ENCODE measurements around the gene CCDC106.

CCDC106 gene

GRCh38 chr19:55606817-55607216, 41.2 kb upstream of the CCDC106 start:
- TF ChIP-seq CTCF (IDR thresholded peaks at IDR 0.05; ENCODE audit: low read length, missing control alignments) = no peak
- DNase-seq (ENCODE audit: low read depth) = no peak
- H3K4me3 ChIP-seq (replicated peaks; ENCODE audit: low read depth, low read length) = peak overlapping the region; percentile 76

- DNase-seq (ENCODE audit: low read depth) = no peak
- no peak for TF ChIP-seq CTCF (IDR thresholded peaks at IDR 0.05; ENCODE audit: low read length, missing control alignments)
- no peak overlapping the region for H3K4me3 ChIP-seq (replicated peaks; ENCODE audit: low read depth, low read length)
Measured at GRCh38 chr19:55609326-55609725, 38.7 kb upstream of the CCDC106 start.

- no peak for TF ChIP-seq CTCF (IDR thresholded peaks at IDR 0.05; ENCODE audit: low read length, missing control alignments)
- no peak overlapping the region for H3K4me3 ChIP-seq (replicated peaks; ENCODE audit: low read depth, low read length)
- no peak for DNase-seq (ENCODE audit: low read depth)
Measured at GRCh38 chr19:55611300-55611982, 36.6 kb upstream of the CCDC106 start.

- H3K4me3 ChIP-seq (replicated peaks; ENCODE audit: low read depth, low read length) = no peak overlapping the region
- no peak for TF ChIP-seq CTCF (IDR thresholded peaks at IDR 0.05; ENCODE audit: low read length, missing control alignments)
- no peak for DNase-seq (ENCODE audit: low read depth)
Measured at GRCh38 chr19:55611983-55612645, 35.9 kb upstream of the CCDC106 start.

- no peak for DNase-seq (ENCODE audit: low read depth)
- no peak for TF ChIP-seq CTCF (IDR thresholded peaks at IDR 0.05; ENCODE audit: low read length, missing control alignments)
- H3K4me3 ChIP-seq (replicated peaks; ENCODE audit: low read depth, low read length) = no peak overlapping the region
Measured at GRCh38 chr19:55613396-55613795, 34.6 kb upstream of the CCDC106 start.

- H3K4me3 ChIP-seq (replicated peaks; ENCODE audit: low read depth, low read length) = no peak overlapping the region
- no peak for TF ChIP-seq CTCF (IDR thresholded peaks at IDR 0.05; ENCODE audit: low read length, missing control alignments)
- DNase-seq (ENCODE audit: low read depth) = no peak
Measured at GRCh38 chr19:55613930-55614710, 33.9 kb upstream of the CCDC106 start.

Measured in fibroblast of pulmonary artery (primary cell).